Measurements from ENCODE around the gene PRKG1.

- no peak for TF ChIP-seq CTCF (conservative IDR thresholded peaks at IDR 0.05 in 1 of 2, IDR thresholded peaks at IDR 0.05 in 1 of 2; ENCODE audit: extremely low read depth in 1 of 2, insufficient read depth in 1 of 2, low read depth in 1 of 2, low read length in 2 of 2)
- no peak for TF ChIP-seq EZH2 (IDR thresholded peaks at IDR 0.05; ENCODE audit: borderline replicate concordance, low read length)
Measured at GRCh38 chr10:51366044-51366443, 291.8 kb downstream of the PRKG1 start.
